ENCODE results near the gene AXL.

- TF ChIP-seq CTCF (conservative IDR thresholded peaks at IDR 0.05 in 1 of 2, IDR thresholded peaks at IDR 0.05 in 1 of 2; ENCODE audit: extremely low read depth in 1 of 2, insufficient read depth in 1 of 2, low read depth in 1 of 2, low read length in 2 of 2) (no peak), EZH2 (IDR thresholded peaks at IDR 0.05; ENCODE audit: borderline replicate concordance, low read length) (no peak)
These were observed 791 bp upstream of the AXL start for GRCh38 chr19:41218249-41218614.

Data from mammary epithelial cell (primary cell).